Epithelial cell of esophagus (primary cell): ENCODE data around the gene SIK3.
"Not testable (repeated sequence)": the region's sequence is repeated elsewhere in the genome, so short reads cannot be mapped to it uniquely, and the experiment has no call there.

ENCODE experiments used
- DNase-seq: peaks from one replicate; pipeline ENCODE4 v3.0.0; 2010; ENCODE audit warnings: low read depth
- H3K4me3 ChIP-seq: 2 replicates; pipeline ENCODE4 v1.5.1; 2011; ENCODE audit warnings: mild to moderate bottlenecking, low read length, control low read depth
- TF ChIP-seq, protein P1 (sequence below): IDR thresholded peaks from 2 replicates; pipeline ENCODE4 v1.5.1; 2011; ENCODE audit warnings: low read depth, mild to moderate bottlenecking, low read length, control low read depth, inconsistent platforms; ENCODE audit not compliant: insufficient read depth; ENCODE audit errors: missing control alignments

SIK3 gene

DNA sequence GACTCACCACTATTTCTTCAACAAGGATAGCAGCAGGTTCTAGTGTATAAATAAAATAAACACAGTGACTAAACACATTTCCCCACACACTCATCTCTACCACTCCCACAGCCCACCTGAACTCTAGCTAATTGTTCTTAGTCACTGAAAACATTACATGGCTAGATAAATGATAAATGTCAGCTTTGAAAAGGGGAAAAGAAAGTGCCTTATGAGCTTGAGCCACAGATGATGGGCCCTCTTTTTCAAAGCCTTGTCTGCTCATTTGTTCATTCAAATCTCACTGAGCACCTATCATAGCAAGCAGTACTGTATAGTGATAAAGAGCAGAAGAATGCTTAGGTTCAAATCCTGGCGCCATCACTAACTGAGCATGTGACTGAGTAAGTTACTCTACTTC, 58.3 kb downstream of the SIK3 start:
- H3K4me3 ChIP-seq = no peak overlapping the region
- DNase-seq = peak; percentile 81
- TF ChIP-seq, protein P1, sequence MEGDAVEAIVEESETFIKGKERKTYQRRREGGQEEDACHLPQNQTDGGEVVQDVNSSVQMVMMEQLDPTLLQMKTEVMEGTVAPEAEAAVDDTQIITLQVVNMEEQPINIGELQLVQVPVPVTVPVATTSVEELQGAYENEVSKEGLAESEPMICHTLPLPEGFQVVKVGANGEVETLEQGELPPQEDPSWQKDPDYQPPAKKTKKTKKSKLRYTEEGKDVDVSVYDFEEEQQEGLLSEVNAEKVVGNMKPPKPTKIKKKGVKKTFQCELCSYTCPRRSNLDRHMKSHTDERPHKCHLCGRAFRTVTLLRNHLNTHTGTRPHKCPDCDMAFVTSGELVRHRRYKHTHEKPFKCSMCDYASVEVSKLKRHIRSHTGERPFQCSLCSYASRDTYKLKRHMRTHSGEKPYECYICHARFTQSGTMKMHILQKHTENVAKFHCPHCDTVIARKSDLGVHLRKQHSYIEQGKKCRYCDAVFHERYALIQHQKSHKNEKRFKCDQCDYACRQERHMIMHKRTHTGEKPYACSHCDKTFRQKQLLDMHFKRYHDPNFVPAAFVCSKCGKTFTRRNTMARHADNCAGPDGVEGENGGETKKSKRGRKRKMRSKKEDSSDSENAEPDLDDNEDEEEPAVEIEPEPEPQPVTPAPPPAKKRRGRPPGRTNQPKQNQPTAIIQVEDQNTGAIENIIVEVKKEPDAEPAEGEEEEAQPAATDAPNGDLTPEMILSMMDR = no peak

DNA sequence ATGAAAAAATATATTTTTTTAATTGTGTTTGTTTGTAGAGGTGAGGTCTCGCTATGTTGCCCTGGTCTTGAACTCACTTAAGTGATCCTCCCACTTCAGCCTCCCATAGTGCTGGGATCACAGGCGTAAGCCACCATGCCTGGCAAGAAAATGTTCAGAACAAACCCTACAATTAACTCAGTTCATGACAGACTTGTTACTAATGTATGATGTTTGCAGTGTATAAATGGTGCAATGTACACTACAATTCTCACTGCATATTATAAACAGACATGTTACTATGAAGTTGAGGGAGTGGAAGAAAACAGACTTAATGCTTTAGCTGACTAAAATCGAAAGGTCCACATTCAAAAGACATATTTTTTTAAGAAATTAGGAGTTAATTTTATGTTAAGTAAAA, 59.0 kb downstream of the SIK3 start:
- TF ChIP-seq, protein P1 = no peak
- H3K4me3 ChIP-seq = no peak overlapping the region
- DNase-seq = no peak

DNA sequence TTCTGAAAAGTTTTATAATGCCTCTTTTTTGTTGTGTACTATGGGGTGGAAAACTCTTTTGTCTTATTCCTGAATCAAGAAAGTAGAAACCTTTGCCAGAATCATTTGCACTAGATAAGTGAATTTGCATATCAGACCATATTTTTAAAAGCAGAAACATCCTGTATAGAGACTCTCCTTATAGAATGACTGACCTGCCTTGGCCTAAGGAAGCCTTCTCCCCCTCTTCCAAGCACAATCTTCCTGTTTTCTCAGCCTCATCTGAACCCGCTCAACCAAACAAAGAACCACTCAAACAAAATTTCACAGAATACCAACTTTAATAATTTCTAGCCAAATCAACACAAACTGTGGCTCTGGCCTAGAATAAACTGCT, 60.3 kb downstream of the SIK3 start:
- TF ChIP-seq, protein P1 = no peak
- H3K4me3 ChIP-seq = no peak overlapping the region
- DNase-seq = no peak

DNA sequence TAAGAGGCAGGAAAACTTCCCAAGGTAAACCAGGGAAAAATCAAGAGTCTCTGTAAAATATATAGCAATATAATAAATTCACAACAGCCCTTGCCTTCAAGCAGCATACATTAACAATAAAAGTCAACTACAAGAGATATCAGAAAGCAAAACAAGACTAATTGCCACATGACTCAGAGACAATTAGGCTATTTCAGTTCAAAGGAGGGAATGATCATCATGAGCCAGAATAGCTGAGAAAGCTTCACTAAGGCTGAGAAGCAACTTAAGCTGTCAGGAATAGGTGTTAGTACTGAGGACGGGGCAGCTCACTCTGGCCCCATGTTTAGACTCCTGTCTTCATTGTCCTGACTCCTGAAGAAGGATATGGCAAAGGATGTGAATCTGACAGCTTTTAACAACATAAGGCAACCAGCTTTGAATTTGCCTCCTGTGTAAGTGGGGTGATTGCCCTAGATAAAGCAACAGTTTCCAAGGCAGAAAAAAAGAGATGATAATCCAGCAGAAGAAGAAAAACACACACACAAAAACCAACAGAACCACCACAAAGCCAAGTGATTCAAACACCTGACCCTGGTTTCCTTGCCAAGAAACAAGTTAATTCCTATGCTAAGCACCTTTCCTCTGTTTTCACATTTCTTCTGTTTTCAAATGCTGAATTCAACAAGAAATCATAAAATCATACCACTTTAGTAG, 60.8 kb downstream of the SIK3 start:
- TF ChIP-seq, protein P1 = no peak
- no peak overlapping the region for H3K4me3 ChIP-seq
- DNase-seq = peak; percentile 57

DNA sequence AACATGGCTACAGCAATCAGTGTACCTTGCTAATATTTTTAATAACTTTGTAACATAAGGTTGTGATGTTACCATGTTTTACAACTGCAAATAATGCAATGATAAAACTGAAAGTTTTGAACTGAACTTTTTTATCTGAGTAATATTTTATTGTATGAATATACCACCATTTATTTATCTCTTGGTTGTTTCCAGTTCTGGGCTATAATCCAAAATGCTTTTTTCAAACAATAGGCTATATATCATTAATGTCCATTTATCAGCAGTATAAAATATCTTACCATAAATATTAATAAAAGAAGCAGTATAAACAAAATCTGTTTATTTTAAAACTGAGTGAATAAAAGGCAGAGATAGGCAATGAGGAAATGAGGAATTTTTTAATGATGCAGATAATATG, 63.3 kb downstream of the SIK3 start:
- H3K4me3 ChIP-seq = no peak overlapping the region
- TF ChIP-seq, protein P1 = no peak
- DNase-seq = no peak

DNA sequence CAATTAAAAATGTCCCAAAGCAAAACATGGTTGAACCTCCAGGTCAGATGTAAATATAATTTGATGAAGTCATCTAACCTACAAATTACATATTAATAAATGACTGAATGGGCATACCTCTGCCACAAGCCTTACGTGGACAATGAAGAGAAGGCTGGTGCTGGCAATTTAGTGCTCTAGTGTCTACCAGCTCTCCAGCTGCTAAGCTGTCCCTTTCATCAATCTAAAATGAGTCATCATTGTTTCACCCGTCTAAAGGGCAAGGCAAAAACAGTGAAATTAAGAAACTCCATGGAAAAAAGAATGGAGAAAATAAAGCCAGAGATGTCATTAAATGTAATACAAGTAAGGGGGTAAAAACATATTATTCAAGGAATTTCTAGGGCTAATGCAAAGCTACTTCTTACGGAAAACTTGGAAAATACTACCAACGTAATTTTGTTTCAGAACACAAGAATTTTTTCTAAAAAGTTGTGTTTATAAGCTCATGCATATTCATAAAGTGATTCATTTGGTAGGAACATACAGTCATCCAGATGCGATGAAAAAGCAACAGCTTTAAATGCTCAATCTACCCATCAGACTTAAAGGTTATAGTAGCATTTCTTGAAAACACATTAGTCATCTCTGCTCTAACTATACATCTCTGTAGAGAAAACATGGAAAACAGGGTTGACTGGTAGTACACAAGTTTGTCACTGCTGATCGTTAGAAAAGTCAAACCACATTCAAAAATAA, 71.5 kb downstream of the SIK3 start:
- peak; percentile 86 for DNase-seq
- no peak overlapping the region for H3K4me3 ChIP-seq
- TF ChIP-seq, protein P1 = no peak

DNA sequence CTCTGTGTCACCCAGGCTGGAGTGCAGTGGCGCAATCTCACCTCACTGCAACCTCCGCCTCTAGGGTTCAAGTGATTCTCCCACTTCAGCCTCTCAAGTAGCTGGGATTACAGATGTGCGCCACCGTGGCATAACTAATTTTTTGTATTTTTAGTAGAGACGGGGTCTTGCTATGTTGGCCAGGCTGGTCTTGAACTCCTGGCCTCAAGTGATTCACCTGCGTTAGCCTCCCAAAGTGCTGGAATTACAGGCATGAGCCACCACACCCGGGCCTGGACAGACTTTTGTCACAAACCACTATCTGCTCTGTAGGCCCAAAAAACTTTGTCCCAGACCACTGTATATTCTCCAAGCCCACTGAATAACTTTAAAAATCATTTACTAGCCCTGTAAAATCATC, 74.5 kb downstream of the SIK3 start:
- not testable (repeated sequence) for DNase-seq, H3K4me3 ChIP-seq
